Progenitor cell of endocrine pancreas (in vitro differentiated cells): ENCODE results near the gene SSTR3. TPM values are rescaled to one million over a fixed set of nuclear protein-coding genes. Genes with fewer than 3 reads are reported as not detected.

Source experiments
- DNase-seq: peaks from one replicate; pipeline ENCODE4 v3.0.0; 2021; ENCODE audit warnings: low spot score; ENCODE audit not compliant: unreplicated experiment
- H3K27ac Mint-ChIP-seq: 2 replicates; pipeline ENCODE4 v1.8.0; 2021; ENCODE audit warnings: mild to moderate bottlenecking, moderate library complexity, mixed read lengths
- H3K27me3 Mint-ChIP-seq: 2 replicates; pipeline ENCODE4 v1.8.0; 2021; ENCODE audit warnings: mixed read lengths
- H3K36me3 Mint-ChIP-seq: 2 replicates; pipeline ENCODE4 v1.8.0; 2022; ENCODE audit warnings: mixed read lengths; ENCODE audit not compliant: insufficient read depth
- H3K4me1 Mint-ChIP-seq: 2 replicates; pipeline ENCODE4 v1.8.0; 2021; ENCODE audit warnings: low read depth, mixed read lengths
- H3K4me3 Mint-ChIP-seq: 2 replicates; pipeline ENCODE4 v1.8.0; 2021; ENCODE audit warnings: low read depth, mild to moderate bottlenecking, moderate library complexity, mixed read lengths
- H3K9me3 Mint-ChIP-seq: 2 replicates; pipeline ENCODE4 v1.8.0; 2021; ENCODE audit warnings: low read depth, mixed read lengths
- total RNA-seq: library from RNA; stranded (reverse); gene quantifications from 2 replicates; pipeline ENCODE4 v1.2.1, GENCODE V29; 2021
- TF ChIP-seq, protein P1 (sequence below): fragments of 200-600 bp; sonication (generic); IDR thresholded peaks from one replicate; pipeline ENCODE4 v1.5.0; 2021; ENCODE audit warnings: antibody characterized with exemption, mild to moderate bottlenecking; ENCODE audit not compliant: unreplicated experiment

SSTR3 gene
- total RNA-seq, 1 donor from 2014 or later = 1.9 TPM

DNA sequence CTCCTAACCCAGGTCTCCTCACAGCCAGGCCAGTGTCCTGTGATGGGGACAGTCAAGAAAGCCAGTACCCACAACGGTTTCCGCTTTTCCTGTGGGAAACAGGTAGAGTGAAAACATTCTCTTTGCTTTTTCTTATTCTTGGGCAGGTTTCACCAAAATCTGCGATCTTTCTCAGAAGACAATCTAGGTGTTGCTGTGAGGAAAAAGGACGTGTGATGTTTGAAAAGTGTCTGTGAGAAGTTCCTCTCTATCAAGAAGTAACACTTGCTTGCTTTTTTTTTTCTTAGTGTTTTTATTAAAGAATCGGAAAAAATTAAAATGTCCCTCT lies 53.4 kb downstream of the SSTR3 start:
- Mint-ChIP-seq H3K4me1 (no peaks in the 10 kb centered on the region), H3K9me3 (no peaks in the 10 kb centered on the region), H3K27ac (no peak overlapping the region), H3K36me3 (no peaks in the 10 kb centered on the region), H3K27me3 (peaks cover 34% of the 10 kb centered on the region), H3K4me3 (no peak overlapping the region)
- TF ChIP-seq, protein P1, sequence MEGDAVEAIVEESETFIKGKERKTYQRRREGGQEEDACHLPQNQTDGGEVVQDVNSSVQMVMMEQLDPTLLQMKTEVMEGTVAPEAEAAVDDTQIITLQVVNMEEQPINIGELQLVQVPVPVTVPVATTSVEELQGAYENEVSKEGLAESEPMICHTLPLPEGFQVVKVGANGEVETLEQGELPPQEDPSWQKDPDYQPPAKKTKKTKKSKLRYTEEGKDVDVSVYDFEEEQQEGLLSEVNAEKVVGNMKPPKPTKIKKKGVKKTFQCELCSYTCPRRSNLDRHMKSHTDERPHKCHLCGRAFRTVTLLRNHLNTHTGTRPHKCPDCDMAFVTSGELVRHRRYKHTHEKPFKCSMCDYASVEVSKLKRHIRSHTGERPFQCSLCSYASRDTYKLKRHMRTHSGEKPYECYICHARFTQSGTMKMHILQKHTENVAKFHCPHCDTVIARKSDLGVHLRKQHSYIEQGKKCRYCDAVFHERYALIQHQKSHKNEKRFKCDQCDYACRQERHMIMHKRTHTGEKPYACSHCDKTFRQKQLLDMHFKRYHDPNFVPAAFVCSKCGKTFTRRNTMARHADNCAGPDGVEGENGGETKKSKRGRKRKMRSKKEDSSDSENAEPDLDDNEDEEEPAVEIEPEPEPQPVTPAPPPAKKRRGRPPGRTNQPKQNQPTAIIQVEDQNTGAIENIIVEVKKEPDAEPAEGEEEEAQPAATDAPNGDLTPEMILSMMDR = no peak
- no peak for DNase-seq

DNA sequence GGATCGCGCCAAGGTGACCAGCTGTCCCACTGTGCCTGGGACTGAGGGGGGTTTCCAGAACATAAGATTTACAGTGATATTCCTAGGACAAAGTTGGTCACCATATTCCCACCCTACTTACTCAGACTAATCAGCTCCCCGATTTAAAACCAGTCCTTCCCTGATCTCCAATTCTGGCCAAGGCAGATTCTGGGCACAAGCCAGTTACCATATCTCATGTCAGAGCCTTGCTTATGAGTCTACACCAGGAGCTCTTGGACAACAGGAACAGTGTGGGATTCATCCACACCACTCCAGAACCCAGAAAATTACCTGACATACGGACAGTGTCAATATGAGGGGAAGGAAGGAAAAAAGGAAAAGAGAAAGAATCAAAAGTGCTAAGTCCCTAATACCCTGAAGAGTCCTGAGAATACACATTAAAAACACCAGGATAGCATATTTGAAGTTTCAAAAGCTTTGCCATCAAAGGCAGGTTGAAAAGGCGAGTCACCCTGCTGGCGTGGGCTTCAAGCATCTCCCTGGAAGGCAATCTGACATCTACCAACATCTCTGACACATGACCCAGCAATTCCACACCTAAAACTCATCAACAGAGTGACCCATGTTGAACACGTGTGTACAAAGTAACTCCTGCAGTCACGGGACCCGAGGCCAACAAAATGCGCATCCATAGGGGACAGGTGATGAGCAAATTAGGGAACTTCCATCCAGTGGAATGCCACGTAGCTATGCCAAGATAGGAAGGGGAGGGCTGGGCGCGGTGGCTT lies 54.6 kb downstream of the SSTR3 start:
- Mint-ChIP-seq H3K27me3 (peaks cover 34% of the 10 kb centered on the region), H3K36me3 (no peaks in the 10 kb centered on the region), H3K4me1 (no peaks in the 10 kb centered on the region), H3K27ac (no peak overlapping the region), H3K4me3 (no peak overlapping the region), H3K9me3 (no peaks in the 10 kb centered on the region)
- DNase-seq = no peak
- TF ChIP-seq, protein P1 = no peak

DNA sequence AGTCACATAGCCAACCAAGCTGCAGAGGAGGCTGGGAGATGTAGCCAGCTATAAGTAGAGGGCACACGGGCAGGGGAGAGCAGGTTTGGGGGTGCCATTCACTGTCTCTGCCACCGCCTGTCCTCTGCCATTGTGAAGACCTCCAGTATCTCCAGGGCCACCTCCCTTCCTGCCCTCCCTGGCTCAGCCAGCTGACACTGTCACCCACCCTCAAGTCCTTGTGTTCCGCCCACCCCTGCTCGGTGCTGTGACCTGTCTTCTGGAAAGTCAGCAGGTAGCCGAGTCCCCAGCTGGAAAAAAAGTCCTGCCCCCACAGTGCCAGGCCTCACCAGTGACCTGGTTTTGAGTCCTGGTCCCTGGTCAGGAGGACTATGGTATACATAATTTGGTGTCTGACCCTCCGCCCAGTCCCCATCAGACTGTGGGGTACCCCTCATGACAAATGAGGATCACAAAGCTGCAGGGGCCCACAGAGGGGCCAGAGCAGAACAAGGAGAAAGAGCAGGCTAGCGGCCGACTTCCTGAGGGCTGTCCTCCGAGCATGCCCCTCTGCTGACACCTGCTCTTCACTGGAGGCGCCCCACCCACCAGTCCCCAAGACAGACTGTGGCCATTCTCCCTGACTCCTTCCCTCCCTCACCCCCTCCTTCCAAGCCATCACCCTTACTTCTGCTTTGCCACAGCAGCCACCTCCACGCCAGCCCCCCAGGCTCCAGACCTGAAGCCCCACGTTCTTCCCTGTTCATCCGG lies 55.4 kb downstream of the SSTR3 start:
- no peak overlapping the region for H3K4me3 Mint-ChIP-seq
- no peak for DNase-seq
- H3K9me3 Mint-ChIP-seq = peaks cover 1% of the 10 kb centered on the region
- H3K27me3 Mint-ChIP-seq = peaks cover 34% of the 10 kb centered on the region
- H3K4me1 Mint-ChIP-seq = no peaks in the 10 kb centered on the region
- peaks cover under 1% of the 10 kb centered on the region for H3K36me3 Mint-ChIP-seq
- no peak overlapping the region for H3K27ac Mint-ChIP-seq
- TF ChIP-seq, protein P1 = no peak

DNA sequence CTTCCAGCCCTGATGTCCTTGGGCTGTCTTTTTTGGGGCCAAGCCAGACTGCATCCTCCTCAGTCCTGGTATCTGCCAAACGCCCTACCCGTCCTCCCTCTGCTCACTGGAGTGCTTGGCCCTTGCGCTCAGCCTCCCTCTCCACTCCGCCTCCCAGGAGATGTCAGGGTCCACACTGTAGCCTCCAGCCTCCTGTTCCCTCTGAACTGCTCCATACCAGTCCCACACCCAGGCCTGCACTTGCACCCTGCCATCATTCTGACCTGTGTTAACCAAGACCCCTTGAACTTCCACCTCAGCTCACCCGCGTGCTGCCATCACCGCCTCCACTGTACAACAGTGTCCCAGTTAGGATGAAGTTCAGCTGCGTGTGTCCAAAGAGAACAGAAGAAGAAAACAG lies 56.3 kb downstream of the SSTR3 start:
- Mint-ChIP-seq H3K27me3 (peaks cover 34% of the 10 kb centered on the region), H3K27ac (no peak overlapping the region), H3K4me3 (no peak overlapping the region), H3K9me3 (peaks cover 10% of the 10 kb centered on the region), H3K36me3 (peaks cover 3% of the 10 kb centered on the region), H3K4me1 (no peaks in the 10 kb centered on the region)
- no peak for DNase-seq
- TF ChIP-seq, protein P1 = no peak

DNA sequence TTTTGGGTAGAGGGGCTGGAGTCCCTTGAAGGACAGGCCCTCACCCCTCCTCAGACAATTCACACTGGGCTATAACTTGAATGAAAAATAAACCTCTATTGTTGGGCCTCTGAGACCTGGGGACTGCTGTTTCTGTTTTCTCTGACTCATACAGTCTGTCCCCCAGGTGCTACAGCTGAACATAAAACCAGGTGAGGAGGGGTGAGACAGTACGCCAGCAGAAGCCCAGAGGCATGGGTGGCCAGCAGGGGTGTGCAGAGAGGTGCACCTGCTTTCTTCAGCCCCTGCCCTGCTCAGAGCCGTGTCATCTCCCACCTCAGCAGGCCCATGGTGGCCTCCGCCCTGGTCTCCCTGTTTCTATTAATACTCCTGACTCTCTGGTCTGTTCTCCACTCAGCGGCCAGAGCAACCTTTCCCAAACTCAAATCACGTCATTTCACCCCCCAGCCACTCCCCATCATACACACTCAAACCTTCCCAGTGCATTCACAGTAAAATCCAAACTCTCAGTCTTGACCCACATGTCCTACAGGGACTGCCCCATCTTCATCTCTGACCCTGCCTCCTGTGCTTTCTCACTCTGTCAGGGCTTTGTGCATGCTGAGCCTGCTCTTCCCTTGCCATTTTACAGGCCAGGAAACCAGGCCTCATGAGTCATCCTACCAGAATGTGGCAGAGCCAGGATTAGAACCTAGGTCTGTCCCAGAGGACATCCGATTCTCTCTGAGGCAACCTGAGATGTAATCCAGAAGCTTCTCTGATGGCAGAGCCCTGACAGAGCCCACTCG lies 57.2 kb downstream of the SSTR3 start:
- Mint-ChIP-seq H3K4me3 (no peak overlapping the region), H3K9me3 (peaks cover 11% of the 10 kb centered on the region), H3K36me3 (peaks cover 3% of the 10 kb centered on the region), H3K27me3 (peaks cover 32% of the 10 kb centered on the region), H3K4me1 (no peaks in the 10 kb centered on the region), H3K27ac (peak overlapping the region; percentile 63)
- TF ChIP-seq, protein P1 = no peak
- DNase-seq = no peak
